Ovary (tissue), 9 donors: Measurements from ENCODE around the gene TMEM259. TPM values are rescaled to one million over a fixed set of nuclear protein-coding genes. Genes with fewer than 3 reads are reported as not detected.

Experiments
- DNase-seq, 5 donors: peaks; one replicate each; pipeline ENCODE4 v3.0.0-alpha.2; 2019 to 2020
- H3K27ac ChIP-seq, 2 donors: fragments of 200-600 bp; one replicate each; pipeline versions ENCODE4 v1.5.1 to v1.8.0; 2019 to 2022
- H3K27me3 ChIP-seq: fragments of 200-600 bp; one replicate; pipeline ENCODE4 v1.8.0; 2022
- H3K36me3 ChIP-seq: fragments of 200-600 bp; sonication (generic); one replicate; pipeline ENCODE4 v1.5.1; 2019
- H3K4me1 ChIP-seq: one replicate; pipeline ENCODE4 v1.8.1; 2013; ENCODE audit warnings: mild to moderate bottlenecking, moderate library complexity; ENCODE audit not compliant: insufficient read depth
- H3K4me3 ChIP-seq: fragments of 200-600 bp; sonication (generic); one replicate; pipeline ENCODE4 v1.5.1; 2017
- H3K9me3 ChIP-seq, 2 donors: fragments of 200-600 bp in 1 of 2; sonication (generic) in 1 of 2; one replicate each; pipeline versions ENCODE4 v1.5.1 to v1.8.1; 2013 to 2019; ENCODE audit warnings: mild to moderate bottlenecking in 1 of 2, moderate library complexity in 1 of 2
- CTCF ChIP-seq, 3 donors: fragments of 450-650 bp in 2 of 3; fragments of 200-600 bp in 1 of 3; IDR thresholded peaks; one replicate each; pipeline versions ENCODE4 v1.5.1 to v1.8.0; 2016 to 2022; ENCODE audit warnings: antibody characterized with exemption in 3 of 3, mild to moderate bottlenecking in 1 of 3
- EP300 ChIP-seq: sonication (generic); formaldehyde crosslinking; IDR thresholded peaks from one replicate; pipeline ENCODE4 v1.6.1; 2017; ENCODE audit warnings: antibody characterized with exemption
- POLR2A ChIP-seq: fragments of 450-650 bp; IDR thresholded peaks from one replicate; pipeline ENCODE4 v1.6.1; 2017; ENCODE audit warnings: antibody characterized with exemption, mild to moderate bottlenecking, moderate library complexity
- WGBS, 3 donors: extraction: QIAGEN DNeasy Blood & Tissue Kit in 1 of 3; methylation state at CpG; one replicate each; pipeline versions ENCODE4 v1.1.5 to v1.1.7; 2013 to 2017; 5-methylcytosine and 5-hydroxymethylcytosine counted together
- intact Hi-C, 4 donors: fragments of 100-400 bp; cut with DNase I; formaldehyde crosslinking; loops; one replicate each; pipeline versions ENCODE4 v1.11.0 to v1.15.1; 2022 to 2023
- polyA plus RNA-seq, 2 donors: library from polyadenylated mRNA; stranded (reverse); fragments of 200-250 nt in 1 of 2; fragments of 350-450 nt in 1 of 2; fragmentation: Illumina TruSeq in 1 of 2; extraction: RNeasy Lipid Tissue Mini Kit (QIAGEN cat#74804) in 1 of 2; gene quantifications; one replicate each; pipeline ENCODE4 v1.2.3, GENCODE V29; 2013 to 2014
- total RNA-seq, 7 donors: library from RNA; depleted of rRNA in 2 of 7; stranded (reverse); fragments of >200 nt in 2 of 7; fragmentation: NEBNext Ultra II Directional in 3 of 7; extraction: Animal tissue kit (Norgen Biotek cat#: 25700) in 3 of 7; gene quantifications; one replicate each; pipeline versions ENCODE4 v1.1.0 to v1.2.4, GENCODE V29; 2016 to 2023
- donor health status: DM: no; HTN: no; CAD: no; lungs with moderate emphysema.
- donor health status: DM: no; HTN: no; CAD: no.
- donor health status: Bipolar disorder and iron deficiency.
- donor health status: DM: yes; HTN: yes; CAD: no.
- donor health status: DM: no; HTN: no; CAD: no.
- donor health status: DM: yes; HTN: yes; CAD: no.

The TMEM259 gene
- total and polyA plus RNA-seq, 9 donors, result 26.0 to 196 (median 127) TPM

DNA sequence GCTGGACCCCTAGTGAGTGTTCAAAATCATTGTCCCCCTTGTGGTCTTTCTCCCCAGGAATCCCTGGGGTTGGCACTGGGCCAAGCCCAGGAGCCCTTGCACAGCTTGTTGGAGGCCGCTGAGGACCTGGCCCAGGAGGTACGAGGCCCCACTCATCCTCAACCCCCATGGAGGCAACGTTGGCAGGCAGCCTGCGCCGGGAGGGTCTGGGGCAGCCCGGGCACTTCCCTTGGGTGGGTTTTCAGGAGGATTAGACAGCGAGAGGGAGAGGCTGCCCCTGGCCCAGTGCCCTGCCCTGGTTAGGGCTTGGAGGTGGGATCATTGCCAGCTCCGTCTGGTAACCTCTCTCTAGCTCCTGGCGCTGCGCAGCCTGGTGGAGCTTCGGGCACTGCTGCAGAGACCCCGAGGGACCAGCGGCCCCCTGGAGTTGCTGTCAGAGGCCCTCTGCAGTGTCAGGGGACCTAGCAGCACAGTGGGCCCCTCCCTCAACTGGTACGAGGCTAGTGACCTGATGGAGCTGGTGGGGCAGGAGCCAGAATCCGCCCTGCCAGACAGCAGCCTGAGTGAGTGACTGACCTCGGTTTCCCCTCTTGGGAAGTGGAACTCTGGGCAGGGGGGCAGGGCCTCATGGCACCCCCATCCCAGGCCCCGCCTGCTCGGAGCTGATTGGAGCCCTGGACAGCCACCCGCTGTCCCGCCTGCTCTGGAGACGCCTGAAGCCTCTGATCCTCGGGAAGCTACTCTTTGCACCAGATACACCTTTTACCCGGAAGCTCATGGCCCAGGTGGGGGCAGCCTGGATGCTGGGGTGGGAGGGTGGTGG, 22.0 kb upstream of the TMEM259 start:
- no peaks in the 10 kb centered on the region for H3K9me3 ChIP-seq
- no peaks in the 10 kb centered on the region for H3K36me3 ChIP-seq
- WGBS, 3 donors, result 29 to 41% (median 33%) methylated on average over 20 to 23 of the region's 23 CpGs
- DNase-seq, result peak in 1 of 5 donors; percentile 46
- H3K27me3 ChIP-seq, result peaks cover 5% of the 10 kb centered on the region
- H3K4me1 ChIP-seq, result peaks cover 13% of the 10 kb centered on the region
- H3K27ac ChIP-seq, result no peak overlapping the region
- no peak overlapping the region for H3K4me3 ChIP-seq
- intact Hi-C loops, result no loop called here
- TF ChIP-seq CTCF (IDR thresholded peaks at IDR 0.05), result no peak
- TF ChIP-seq EP300, result no peak
- no peak for TF ChIP-seq POLR2A

DNA sequence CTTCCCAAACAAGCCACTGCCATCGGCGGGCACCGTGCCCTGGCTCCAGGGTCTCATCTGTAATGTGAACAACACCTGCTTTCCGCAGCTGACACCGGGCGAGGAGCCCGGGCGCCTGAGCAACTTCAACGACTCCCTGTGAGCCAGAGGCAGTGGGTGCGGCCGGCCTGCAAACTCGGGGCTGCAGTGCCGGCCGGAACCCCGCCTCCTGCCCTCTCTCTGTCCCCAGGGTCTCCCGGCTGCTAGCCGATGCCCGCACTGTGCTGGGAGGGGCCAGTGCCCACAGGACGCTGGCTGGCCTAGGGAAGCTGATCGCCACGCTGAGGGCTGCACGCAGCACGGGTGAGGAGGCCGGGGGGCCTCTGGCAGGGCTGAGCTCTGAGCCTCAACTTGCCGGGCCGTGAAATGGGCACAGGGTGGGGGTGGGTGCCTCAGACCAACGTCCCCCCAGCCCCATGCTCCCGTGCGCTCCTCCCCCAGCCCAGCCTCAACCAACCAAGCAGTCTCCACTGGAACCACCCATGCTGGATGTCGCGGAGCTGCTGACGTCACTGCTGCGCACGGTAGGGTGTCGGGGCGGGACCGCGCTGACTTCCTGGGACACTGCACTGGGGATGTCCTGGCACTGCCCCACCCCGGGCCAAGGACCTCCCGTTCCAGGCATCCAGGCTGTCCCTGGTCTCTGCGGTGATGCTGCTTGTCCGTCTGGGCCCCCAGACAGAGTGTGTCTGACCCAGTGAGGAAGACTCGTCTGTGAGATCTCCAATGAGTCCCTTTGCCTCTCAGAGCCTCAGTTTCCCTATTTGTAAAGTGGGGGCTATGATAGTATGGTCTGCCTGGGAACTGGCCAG, 21.1 kb upstream of the TMEM259 start:
- Histone ChIP-seq H3K4me1 (peaks cover 13% of the 10 kb centered on the region), H3K36me3 (no peaks in the 10 kb centered on the region), H3K4me3 (no peak overlapping the region), H3K27ac (no peak overlapping the region), H3K9me3 (no peaks in the 10 kb centered on the region), H3K27me3 (peaks cover 5% of the 10 kb centered on the region)
- no peak for DNase-seq
- TF ChIP-seq EP300 (no peak), CTCF (IDR thresholded peaks at IDR 0.05) (no peak), POLR2A (no peak)
- 49 to 56% (median 51%) methylated on average over 35 to 43 of the region's 43 CpGs for WGBS, 3 donors
- intact Hi-C loops, result no loop called here

DNA sequence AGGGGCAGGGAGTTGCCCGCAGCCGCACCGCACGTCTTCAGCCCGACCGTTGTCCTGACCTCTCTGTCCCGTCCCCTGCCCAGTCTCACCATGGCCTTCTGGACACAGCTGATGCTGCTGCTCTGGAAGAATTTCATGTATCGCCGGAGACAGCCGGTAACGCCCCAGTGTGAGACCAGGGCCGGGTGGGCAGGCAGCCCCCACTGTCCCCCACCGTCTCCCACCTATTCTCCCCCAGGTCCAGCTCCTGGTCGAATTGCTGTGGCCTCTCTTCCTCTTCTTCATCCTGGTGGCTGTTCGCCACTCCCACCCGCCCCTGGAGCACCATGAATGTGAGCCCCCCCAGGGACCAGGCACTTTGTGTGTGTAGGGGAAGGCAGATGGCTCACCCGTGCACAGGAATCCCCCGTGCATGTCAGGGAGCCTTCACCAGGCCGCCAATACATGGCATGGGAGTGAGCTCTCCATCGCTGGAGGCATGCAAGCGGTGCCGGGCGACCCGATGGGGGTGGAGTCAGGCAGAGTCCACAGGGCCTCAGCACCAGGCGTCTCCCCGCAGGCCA, 20.4 kb upstream of the TMEM259 start:
- Histone ChIP-seq H3K4me1 (peaks cover 13% of the 10 kb centered on the region), H3K27me3 (peaks cover 5% of the 10 kb centered on the region), H3K36me3 (no peaks in the 10 kb centered on the region), H3K27ac (no peak overlapping the region), H3K4me3 (no peak overlapping the region), H3K9me3 (no peaks in the 10 kb centered on the region)
- intact Hi-C loops, result no loop called here
- DNase-seq, result no peak
- TF ChIP-seq CTCF (IDR thresholded peaks at IDR 0.05) (no peak), EP300 (no peak), POLR2A (no peak)
- WGBS, 3 donors, result 19 to 26% (median 22%) methylated on average over 21 to 26 of the region's 26 CpGs

DNA sequence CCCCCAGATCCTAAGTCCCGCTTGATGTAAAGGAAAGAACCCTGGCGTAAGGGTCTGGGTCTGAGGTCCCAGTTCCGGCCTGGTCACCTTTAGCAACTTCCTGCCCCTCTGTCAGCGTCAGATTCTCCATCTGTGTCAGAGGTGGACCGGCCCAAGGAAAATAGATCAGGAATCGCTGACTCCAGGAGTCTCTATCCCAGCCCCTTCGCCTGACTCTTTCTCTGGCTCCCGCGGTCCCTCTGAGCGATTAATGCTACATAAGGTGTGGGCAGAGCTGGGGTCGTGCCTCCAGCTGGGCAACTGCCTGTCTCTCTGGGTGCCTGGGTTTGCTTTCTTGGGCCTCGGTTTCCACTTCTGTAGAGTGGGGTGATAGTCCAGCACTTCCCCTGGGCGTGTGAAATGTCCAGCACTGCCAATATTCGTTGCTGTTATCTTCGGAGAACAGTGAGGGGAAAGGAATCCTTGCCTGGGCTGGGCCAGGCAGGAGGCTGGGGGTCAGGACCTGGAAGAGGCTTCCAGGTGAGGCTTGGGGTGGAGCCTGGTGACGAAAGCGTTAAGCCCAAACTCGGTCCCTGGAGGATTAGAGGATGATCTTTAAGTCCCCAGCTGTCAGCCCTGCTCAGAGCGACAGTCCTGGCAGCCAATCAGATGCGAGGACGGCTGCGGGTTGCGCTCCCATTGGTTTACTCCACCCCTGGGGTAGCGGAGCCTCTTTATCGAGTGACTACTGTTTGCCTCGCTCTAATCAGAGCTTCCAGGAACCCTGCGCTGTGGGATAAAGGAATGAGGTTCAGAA, 19.8 kb upstream of the TMEM259 start:
- intact Hi-C loops, result no loop called here

More for the DNA sequence above, 19.8 kb upstream of the TMEM259 start:
- H3K9me3 ChIP-seq, result no peaks in the 10 kb centered on the region
- no peaks in the 10 kb centered on the region for H3K36me3 ChIP-seq
- peaks cover 13% of the 10 kb centered on the region for H3K4me1 ChIP-seq
- peak overlapping the region; percentile 42 for H3K4me3 ChIP-seq
- no peak overlapping the region for H3K27ac ChIP-seq
- WGBS, 3 donors, result 1 to 2% (median 2%) methylated on average over 27 of the region's 27 CpGs
- TF ChIP-seq EP300, result no peak
- TF ChIP-seq CTCF (IDR thresholded peaks at IDR 0.05), result no peak
- TF ChIP-seq POLR2A, result no peak
- H3K27me3 ChIP-seq, result peaks cover 5% of the 10 kb centered on the region
- DNase-seq, result peak in 3 of 5 donors; percentile 61 to 78 (median 71)
